ENCODE results near the gene DNASE1L3.

DNASE1L3 gene

GRCh38 chr3:58179235-58180098, 31.3 kb downstream of the DNASE1L3 start:
- DNase-seq (ENCODE audit: low read depth, low spot score): no peak

DNA sequence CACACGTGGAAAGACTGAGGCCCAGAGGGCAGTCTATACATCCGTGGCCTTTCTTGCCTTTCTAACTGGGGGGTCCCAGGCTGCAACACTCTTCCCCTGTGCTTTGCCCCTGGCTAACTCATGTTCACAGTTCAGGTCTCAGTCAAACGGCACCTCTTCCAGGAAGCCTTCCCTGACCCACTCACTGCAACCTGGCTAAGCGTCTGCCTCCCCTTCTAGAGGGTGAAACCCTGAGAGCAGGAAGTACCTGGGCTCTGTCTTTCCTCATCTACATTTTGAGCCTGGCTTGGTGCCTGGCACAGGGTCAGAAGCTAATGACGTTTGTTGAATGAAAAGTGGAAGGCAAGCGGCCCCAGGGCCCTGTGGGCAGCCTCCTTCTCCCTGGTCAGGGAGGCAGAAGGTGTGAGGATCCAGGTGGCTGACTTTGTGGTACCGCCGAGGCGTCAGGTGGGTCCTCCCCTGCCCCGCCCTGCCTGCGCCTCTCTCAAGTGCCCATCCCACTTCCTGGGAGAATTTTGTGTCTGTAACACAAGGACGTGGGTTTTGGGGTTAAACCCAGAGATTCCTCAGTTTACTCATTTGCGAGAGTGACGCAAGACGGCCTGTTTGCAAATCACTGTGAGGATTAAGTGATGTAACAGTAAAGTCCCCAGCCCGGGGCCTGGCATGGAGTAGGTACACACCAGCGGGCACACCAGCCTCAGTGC, 32.1 kb downstream of the DNASE1L3 start:
- DNase-seq (ENCODE audit: low read depth, low spot score): no peak

DNA sequence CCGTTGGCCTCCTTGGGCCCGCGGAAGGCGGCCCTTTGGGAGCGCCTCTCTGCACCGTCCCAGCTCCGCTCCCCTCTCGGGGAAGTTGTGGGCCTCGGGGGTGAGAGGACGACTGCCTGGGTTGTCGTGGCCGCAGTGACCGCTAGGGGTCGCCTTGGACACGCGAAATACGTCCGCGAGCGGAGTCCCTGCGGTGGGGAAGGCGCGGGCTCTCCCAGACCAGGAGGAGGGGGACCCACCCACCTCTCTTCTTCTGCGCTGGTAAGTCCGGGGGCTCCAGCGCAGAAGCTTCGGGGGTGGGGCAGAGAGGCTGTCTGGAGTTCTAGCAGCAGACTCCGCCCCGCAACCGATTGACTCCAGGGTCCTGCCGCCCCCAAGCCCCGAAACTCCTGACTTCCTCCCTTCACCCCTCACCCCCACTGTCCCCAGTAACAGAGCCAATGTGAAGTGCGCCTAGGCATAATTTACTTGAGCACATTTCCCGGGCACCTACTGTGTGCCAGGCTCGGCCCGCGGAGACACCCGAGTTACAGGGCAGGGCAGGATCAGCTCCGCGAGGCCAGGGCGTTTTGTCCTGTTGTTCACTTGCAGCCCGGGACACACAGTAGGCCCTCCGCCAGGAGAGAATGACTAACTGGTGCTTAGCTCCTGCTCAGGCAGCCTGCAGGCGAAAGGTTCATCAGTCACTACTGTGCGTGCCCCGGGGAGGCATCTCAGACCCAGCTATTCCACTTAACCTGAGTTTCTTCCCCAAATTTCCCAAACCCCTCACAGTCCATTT, 32.8 kb downstream of the DNASE1L3 start:
- peak; percentile 56 for DNase-seq (ENCODE audit: low read depth, low spot score)

DNA sequence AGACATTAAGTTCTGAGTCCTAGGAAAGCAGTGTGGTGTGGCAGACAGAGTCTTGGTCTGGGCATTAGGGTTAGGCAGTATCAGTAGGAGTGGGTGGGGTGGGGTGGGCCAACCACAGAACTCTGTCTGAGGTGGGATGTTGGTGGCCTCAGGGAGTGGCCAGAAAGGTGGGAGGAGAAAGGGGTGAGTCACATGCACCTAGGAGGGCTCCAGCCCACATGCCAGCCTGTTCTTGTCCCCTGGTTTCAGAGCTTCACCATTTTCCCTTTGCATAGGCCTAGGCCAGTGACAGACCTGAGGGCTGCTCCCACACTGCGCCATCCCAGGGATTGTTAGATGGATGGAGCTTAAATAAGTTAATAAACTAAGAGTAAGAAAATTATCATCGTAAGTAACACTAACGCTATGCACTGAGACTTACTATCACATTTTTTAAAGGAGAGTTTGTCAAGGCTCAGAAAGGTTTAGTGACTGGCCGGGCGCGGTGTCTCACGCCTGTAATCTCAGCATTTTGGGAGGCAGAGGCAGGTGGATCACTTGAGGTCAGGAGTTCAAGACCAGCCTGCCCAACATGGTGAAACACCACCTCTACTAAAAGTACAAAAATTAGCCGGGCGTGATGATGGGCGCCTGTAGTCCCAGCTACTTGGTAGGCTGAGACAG, 33.8 kb downstream of the DNASE1L3 start:
- DNase-seq (ENCODE audit: low read depth, low spot score): no peak

GRCh38 chr3:58176185-58176530, 34.6 kb downstream of the DNASE1L3 start:
- no peak for DNase-seq (ENCODE audit: low read depth, low spot score)

- DNase-seq (ENCODE audit: low read depth, low spot score): no peak
These were observed 35.2 kb downstream of the DNASE1L3 start for GRCh38 chr3:58175437-58176184.

DNA sequence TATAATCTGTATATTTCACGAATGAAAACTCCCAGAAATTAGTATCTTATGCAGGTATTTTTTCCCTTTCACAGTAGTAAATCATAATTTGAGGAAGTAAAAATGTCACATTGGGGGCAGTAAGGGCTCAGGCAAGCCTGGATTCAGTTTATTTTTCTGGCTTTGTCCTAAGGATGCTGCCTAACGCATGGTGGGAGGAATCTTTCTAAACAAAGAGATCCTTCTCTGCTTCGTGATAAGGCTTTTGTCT, 35.7 kb downstream of the DNASE1L3 start:
- DNase-seq (ENCODE audit: low read depth, low spot score): no peak

DNA sequence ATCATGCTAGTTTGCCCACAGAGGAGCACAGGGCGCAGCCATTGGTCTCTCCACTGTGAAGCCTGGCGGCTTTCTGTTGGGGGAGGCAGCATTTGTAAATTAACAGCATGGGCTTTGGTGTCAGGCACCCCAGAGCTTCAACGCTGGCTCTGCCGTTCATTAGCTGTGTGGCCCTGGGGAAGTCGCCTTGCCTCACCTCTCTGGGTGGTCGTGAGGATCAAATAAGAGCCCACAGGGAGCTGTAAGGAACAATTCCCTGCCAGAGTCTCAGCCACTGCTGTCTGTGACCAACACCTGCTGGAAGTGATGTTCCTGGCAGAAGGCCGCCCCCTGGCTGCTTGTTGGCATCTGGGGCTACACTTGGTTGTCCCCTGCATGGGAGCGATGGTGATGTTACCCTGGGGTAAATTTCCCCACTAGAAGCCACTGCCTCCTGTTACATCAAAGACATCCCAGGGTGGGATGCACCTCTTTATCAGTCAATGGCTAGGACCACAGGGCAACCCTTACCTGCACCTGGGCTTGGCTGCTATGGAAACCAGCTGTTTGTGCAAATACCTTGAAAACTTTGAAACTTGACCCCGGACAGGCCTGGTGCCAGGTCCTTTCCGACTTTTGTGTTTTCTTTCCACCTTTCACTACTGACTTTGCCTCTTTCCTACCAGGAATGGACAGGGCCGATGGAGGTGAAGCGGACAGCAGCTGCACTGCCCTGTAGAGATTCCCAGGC, 36.9 kb downstream of the DNASE1L3 start:
- DNase-seq (ENCODE audit: low read depth, low spot score): no peak

DNA sequence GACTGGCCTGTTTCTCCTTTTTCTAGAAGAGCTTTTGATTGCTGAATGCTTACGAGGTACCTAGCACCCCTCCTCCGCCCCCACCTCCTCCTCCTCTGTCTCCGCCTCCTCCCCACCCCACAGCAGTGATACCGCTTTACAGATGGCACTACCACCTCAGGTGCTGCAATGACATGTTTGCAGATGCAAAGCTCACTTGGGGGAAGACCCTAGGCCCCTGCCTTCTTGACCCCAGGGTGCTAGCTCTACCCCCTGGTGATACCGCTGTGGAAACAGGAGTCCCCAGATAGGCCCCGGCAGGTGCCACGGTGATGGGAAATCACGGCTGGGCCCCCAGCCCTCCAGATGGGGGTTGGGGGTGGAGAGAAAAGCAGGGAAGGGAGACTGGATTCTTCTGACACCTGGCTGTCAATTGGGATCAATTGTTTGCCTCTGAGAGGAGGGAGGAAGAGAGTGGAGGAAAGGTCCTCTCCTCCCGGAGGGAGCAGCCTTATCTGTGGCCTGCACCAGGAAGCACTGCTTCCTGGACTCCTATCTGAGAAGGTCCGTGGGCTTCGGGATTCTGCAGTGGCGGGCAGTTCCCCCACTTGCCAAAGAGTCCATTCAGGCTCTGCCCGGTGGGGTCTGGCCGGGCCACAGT, 37.6 kb downstream of the DNASE1L3 start:
- no peak for DNase-seq (ENCODE audit: low read depth, low spot score)

DNA sequence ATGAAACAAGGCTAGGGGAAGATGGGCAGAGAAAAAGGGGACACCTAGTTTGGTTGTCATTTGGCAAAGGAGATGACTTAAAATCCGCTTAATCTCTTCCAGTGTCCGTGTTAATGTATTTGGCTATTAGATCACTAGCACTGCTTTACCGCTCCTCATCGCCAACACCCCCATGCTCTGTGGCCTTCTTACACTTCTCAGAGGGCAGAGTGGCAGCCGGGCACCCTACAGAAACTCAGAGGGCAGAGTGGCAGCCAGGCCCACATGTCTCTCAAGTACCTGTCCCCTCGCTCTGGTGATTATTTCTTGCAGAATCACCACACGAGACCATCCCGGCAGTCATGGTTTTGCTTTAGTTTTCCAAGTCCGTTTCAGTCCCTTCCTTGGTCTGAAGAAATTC, 39.6 kb downstream of the DNASE1L3 start:
- no peak for DNase-seq (ENCODE audit: low read depth, low spot score)

- DNase-seq (ENCODE audit: low read depth, low spot score): no peak
These were observed 40.4 kb downstream of the DNASE1L3 start for GRCh38 chr3:58170376-58170775.

- no peak for DNase-seq (ENCODE audit: low read depth, low spot score)
These were observed 41.4 kb downstream of the DNASE1L3 start for GRCh38 chr3:58169371-58169770.

DNA sequence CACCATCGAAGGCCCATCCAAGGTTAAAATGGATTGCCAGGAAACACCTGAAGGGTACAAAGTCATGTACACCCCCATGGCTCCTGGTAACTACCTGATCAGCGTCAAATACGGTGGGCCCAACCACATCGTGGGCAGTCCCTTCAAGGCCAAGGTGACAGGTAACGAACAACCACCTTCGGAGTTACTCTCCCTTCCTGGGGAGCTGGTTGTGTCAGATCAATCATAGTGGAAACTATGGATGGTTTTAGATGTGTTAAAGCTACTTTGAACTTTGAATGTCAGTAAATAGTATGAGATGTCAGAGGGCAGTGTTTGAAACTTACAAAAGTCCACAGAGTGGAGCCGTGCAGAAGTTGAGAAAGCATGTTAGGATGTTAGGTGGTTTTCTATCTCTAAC, 42.3 kb downstream of the DNASE1L3 start:
- no peak for DNase-seq (ENCODE audit: low read depth, low spot score)

- DNase-seq (ENCODE audit: low read depth, low spot score): no peak
These were observed 43.1 kb downstream of the DNASE1L3 start for GRCh38 chr3:58167431-58168351.

DNA sequence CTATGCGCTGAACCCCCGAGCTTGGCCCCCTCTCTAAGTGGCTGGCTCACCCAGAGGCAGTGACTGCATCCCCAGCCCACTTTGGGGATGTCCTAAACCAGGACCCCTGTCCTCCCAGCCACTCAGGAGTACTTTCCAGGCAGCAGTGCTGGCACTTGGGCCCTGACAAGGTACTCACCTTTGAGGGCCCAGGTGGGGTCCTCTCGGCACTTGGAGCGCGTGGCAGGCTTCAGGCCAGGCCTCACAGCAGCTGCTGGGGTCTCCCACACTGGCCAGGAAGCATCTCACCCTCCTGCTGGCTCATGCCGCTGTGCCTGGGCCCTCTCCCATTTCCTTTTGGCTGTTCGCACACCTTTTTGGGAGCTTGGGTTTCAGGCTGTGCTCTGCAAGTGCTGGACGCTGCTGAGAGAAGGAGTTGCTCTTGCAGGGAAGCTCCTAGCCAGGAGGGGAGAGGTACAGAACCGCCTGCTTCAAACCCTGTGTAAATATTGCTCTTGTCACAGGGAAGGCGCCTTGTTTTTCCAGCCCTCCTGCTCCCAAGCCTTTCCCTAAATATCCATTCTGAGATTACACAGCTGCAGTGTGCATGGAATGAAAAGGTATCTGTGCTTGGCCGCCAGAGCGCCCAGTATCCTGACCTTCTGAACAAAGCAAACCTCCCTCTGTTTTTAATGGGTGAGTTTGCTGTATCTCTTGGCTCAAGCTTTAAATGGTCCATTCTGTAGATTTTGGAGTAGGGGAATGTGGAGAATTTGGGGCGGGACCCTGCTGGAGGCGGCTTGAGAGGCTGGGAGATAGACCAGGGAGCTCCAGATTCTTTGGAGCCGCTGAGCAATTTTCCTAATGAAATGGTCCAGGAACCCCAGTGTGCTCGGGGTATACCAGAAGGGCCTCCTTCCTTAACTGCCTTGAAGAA, 45.6 kb downstream of the DNASE1L3 start:
- peak; percentile 87 for DNase-seq (ENCODE audit: low read depth, low spot score)

GRCh38 chr3:58164199-58164879, 46.4 kb downstream of the DNASE1L3 start:
- DNase-seq (ENCODE audit: low read depth, low spot score): peak; percentile 93

- no peak for DNase-seq (ENCODE audit: low read depth, low spot score)
These were observed 47.5 kb downstream of the DNASE1L3 start for GRCh38 chr3:58163234-58163633.

Data from smooth muscle cell of the brain vasculature (primary cell).